Heart left ventricle (tissue), 16 donors: Measurements from ENCODE around the gene ZDHHC5. TPM values are rescaled to one million over a fixed set of nuclear protein-coding genes. Genes with fewer than 3 reads are reported as not detected.
A peak's percentile ranks its signal among the peaks of the same experiment; 100 is the strongest.

Source experiments
- ATAC-seq, 4 donors: fragments of 200-7000 bp; cut with Tn5 transposase; one replicate each; pipeline ENCODE4 v1.9.1; 2020 to 2022; ENCODE audit warnings: moderate library complexity in 4 of 4, mild to moderate bottlenecking in 3 of 4, moderate number of reproducible peaks in 1 of 4
- DNase-seq, 5 donors: peaks; one replicate each; pipeline ENCODE4 v3.0.0-alpha.2; 2020
- H3K27ac ChIP-seq, 12 donors: fragments of 200-600 bp; sonication (generic) in 4 of 12; one replicate each; pipeline versions ENCODE4 v1.5.0 to v1.8.0; 2016 to 2022; ENCODE audit warnings: mild to moderate bottlenecking in 2 of 12
- H3K27me3 ChIP-seq, 9 donors: fragments of 200-600 bp; sonication (generic) in 2 of 9; one replicate each; pipeline versions ENCODE4 v1.5.1 to v1.8.0; 2016 to 2022; ENCODE audit warnings: mild to moderate bottlenecking in 3 of 9
- H3K36me3 ChIP-seq, 9 donors: fragments of 200-600 bp; sonication (generic) in 2 of 9; one replicate each; pipeline versions ENCODE4 v1.5.0 to v1.8.0; 2018 to 2022; ENCODE audit warnings: mild to moderate bottlenecking in 2 of 9
- H3K4me1 ChIP-seq, 12 donors: fragments of 200-600 bp; sonication (generic) in 4 of 12; one replicate each; pipeline versions ENCODE4 v1.5.0 to v1.8.0; 2016 to 2022; ENCODE audit warnings: mild to moderate bottlenecking in 3 of 12
- H3K4me3 ChIP-seq, 12 donors: fragments of 200-600 bp; sonication (generic) in 4 of 12; one replicate each; pipeline versions ENCODE4 v1.5.0 to v1.8.0; 2017 to 2022; ENCODE audit warnings: mild to moderate bottlenecking in 9 of 12, moderate library complexity in 4 of 12
- H3K9me3 ChIP-seq, 12 donors: fragments of 200-600 bp; sonication (generic) in 4 of 12; one replicate each; pipeline versions ENCODE4 v1.5.0 to v1.8.0; 2016 to 2022; ENCODE audit warnings: mild to moderate bottlenecking in 1 of 12
- POLR2A ChIP-seq, 2 donors: fragments of 450-650 bp; IDR thresholded peaks; one replicate each; pipeline ENCODE4 v1.6.1; 2017; ENCODE audit warnings: antibody characterized with exemption in 2 of 2, mild to moderate bottlenecking in 2 of 2, moderate library complexity in 2 of 2
- WGBS, 4 donors: extraction: QIAGEN DNeasy Blood & Tissue Kit in 2 of 4; methylation state at CpG; one replicate each; pipeline versions ENCODE4 v1.1.5 to v1.1.7; 2013 to 2018; 5-methylcytosine and 5-hydroxymethylcytosine counted together
- intact Hi-C, 10 donors: fragments of 100-400 bp; cut with DNase I; formaldehyde crosslinking; loops; one replicate each; pipeline versions ENCODE4 v1.11.1 to v1.14.2; 2022
- polyA plus RNA-seq, 2 donors: library from polyadenylated mRNA; stranded (reverse); fragments of 200-250 nt; gene quantifications; one replicate each; pipeline ENCODE4 v1.2.3, GENCODE V29; 2013
- total RNA-seq, 9 donors: library from RNA; depleted of rRNA in 2 of 9; stranded (reverse); fragments of >200 nt in 2 of 9; fragmentation: NEBNext Ultra II Directional in 3 of 9; extraction: Animal tissue kit (Norgen Biotek cat#: 25700) in 3 of 9; gene quantifications; one replicate each; pipeline versions ENCODE4 v1.1.0 to v1.2.4, GENCODE V29; 2016 to 2023
- TF ChIP-seq, protein P1 (sequence below), 12 donors: fragments of 200-600 bp; sonication (generic) in 4 of 12; IDR thresholded peaks; one replicate each; pipeline versions ENCODE4 v1.5.0 to v1.8.0; 2018 to 2022; ENCODE audit warnings: antibody characterized with exemption in 12 of 12, mild to moderate bottlenecking in 5 of 12
- donor health status: ischemic (EF 13 %, LVEDD 7.1; RV severe dilation, severe dysfunction).
- donor health status: healthy with polysubstance abuse.
- donor health status: DM: no; HTN: yes; CAD: no.
- donor health status: DM: no; HTN: no; CAD: no.
- donor health status: ischemic (EF 25% LVEDD 6.9; RV normal size, moderate dysfunction).
- donor health status: ischemic (EF 25% LVEDD 5.7; RV mildly dilated, moderate dysfunction).
- donor health status: healthy.
- donor health status: DM: yes; HTN: yes; CAD: no.
- donor health status: ischemic (EF 35%, LVEDD 5.7; RV mildly dilated, moderate dysfunction).
- donor health status: nonischemic (EF 11% LVEDD 7.7; RV severe dilation, severe dysfunction).
- donor health status: DM: yes; HTN: yes; CAD: no.
- donor health status: PGD.
- donor health status: ischemic (EF 29% LVEDD 5.4; RV normal size, mild dysfunction).
- donor health status: nonischemic (EF 23%, LVEDD 6.1; RV moderate dilation, normal function).

Gene ZDHHC5
- total and polyA plus RNA-seq, 11 donors: 21.9 to 63.6 (median 45.7) TPM

DNA sequence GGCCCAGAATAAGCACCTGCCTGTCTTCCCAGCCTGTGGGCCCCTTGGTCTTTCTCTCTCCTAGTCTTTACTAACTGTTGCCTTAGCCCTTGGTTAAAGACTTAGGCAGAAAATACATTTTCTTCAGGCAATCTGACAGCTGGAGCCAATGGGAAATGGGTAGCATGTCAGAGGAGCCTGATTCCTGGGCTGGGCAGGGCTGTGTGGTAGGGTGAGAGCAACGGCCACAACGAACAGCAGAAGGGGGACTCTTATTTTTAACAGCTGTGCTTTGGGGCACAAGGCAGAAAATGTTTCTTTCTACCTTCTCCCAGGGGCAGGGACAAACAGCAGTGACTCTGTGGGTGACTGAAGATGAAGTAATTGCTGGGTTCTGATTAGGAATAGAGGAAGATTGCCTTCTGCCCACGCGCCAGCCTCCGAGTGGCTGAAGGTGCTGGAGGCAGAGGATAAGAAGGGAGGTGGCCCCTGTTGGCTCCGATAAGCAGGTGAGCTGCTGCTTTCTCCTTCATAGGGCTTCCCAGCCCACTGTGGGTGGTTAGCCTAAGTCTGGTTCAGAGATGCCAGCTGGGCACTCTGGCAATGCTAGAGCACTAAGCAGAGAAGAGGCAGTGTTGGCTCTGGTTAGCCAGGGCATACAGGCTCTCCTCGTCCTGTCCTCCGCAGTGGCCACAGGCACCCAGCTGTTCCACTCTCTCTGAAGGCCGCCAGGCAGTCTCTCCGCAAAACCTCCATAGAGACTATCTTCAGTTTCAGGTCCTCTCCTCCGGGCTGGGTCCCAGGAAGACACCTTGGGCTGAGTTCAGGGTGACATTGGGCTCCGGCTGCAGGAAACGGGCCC is 19.7 kb upstream of the ZDHHC5 start:
- peaks cover 2 to 75% (median 39%) of the 10 kb centered on the region in 12 donors for H3K4me1 ChIP-seq
- WGBS, 4 donors: 5 to 16% (median 10%) methylated on average over 9 to 13 of the region's 13 CpGs
- ATAC-seq (no peak), DNase-seq (no peak)
- no peaks in the 10 kb centered on the region for H3K36me3 ChIP-seq
- intact Hi-C loops: loop anchor here in 7 of 10 donors (5.0 to 10.0 kb wide), 6 partner anchors 81 to 867 kb away; partner anchors contain the start of gene UBE2L6 (in 1 of the 7)
- H3K27me3 ChIP-seq: peaks cover 4 to 54% (median 34%) of the 10 kb centered on the region in 9 donors
- no peak overlapping the region for H3K27ac ChIP-seq
- peak overlapping the region in 8 of 12 donors; percentile 42 to 62 (median 48) for H3K4me3 ChIP-seq
- H3K9me3 ChIP-seq: no peaks in the 10 kb centered on the region
- no peak for TF ChIP-seq POLR2A (IDR thresholded peaks at IDR 0.05)
- TF ChIP-seq, protein P1, sequence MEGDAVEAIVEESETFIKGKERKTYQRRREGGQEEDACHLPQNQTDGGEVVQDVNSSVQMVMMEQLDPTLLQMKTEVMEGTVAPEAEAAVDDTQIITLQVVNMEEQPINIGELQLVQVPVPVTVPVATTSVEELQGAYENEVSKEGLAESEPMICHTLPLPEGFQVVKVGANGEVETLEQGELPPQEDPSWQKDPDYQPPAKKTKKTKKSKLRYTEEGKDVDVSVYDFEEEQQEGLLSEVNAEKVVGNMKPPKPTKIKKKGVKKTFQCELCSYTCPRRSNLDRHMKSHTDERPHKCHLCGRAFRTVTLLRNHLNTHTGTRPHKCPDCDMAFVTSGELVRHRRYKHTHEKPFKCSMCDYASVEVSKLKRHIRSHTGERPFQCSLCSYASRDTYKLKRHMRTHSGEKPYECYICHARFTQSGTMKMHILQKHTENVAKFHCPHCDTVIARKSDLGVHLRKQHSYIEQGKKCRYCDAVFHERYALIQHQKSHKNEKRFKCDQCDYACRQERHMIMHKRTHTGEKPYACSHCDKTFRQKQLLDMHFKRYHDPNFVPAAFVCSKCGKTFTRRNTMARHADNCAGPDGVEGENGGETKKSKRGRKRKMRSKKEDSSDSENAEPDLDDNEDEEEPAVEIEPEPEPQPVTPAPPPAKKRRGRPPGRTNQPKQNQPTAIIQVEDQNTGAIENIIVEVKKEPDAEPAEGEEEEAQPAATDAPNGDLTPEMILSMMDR (IDR thresholded peaks at IDR 0.05): no peak

DNA sequence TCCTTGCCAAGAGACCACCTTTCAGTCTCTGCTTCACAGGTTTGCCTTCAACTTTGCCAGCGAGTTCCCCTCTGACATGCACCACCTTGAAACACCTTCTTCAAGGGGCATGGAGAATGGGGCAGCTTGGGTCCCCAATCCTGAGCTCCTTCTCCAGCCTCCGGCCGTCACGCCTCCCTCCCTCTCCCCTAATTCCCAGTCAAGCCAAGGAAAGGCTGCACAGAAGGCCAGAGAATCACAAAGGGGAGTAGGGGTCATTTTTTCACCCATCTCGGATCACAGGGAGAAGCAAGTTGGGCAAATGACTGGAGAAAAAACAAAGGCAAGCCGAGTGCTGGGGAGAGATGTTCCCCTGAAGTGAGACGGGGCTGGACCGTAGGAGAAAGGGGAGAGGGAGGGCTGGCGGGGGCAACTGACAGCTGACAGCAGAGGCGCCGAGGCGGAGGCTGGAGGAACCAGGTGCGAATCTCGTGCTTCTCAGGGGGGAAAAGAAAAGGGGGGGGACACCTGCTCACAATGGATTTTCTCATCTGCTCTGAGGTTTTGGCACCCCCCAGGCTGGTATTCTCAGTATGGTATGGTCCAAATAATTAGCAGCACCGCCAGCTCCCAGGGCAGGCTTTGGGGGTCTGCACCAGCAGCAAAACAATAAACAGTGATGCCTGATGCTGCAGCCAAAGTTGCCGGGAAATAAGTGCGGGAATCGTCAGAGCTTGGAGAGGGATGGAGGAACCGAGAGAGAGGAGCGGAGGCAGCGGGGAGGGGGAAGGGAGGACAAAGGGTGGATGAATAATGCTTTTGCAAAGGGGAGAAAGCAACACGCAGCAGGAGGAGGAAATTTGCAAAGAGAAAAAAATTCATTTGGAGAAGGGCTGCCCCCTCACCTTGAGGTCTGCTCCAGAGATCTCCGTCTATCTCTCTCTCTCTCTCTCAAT is 18.8 kb upstream of the ZDHHC5 start:
- no peak for TF ChIP-seq POLR2A (IDR thresholded peaks at IDR 0.05)
- TF ChIP-seq, protein P1 (IDR thresholded peaks at IDR 0.05): no peak
- Histone ChIP-seq H3K4me3 (peak overlapping the region; percentile 6 to 62 (median 44)), H3K27ac (peak overlapping the region in 1 of 12 donors; percentile 28), H3K36me3 (no peaks in the 10 kb centered on the region), H3K9me3 (no peaks in the 10 kb centered on the region), H3K4me1 (peaks cover 2 to 79% (median 39%) of the 10 kb centered on the region in 12 donors), H3K27me3 (peaks cover 4 to 54% (median 34%) of the 10 kb centered on the region in 9 donors)
- WGBS, 4 donors: 2 to 3% (median 2%) methylated on average over 23 of the region's 23 CpGs
- ATAC-seq (no peak), DNase-seq (peak in 1 of 5 donors; percentile 67)
- intact Hi-C loops: loop anchor here in 7 of 10 donors (5.0 to 10.0 kb wide), 6 partner anchors 82 to 866 kb away; partner anchors contain the start of gene UBE2L6 (in 1 of the 7)

GRCh38 chr11:57649826-57650738 is 17.8 kb upstream of the ZDHHC5 start, which contains the start of gene YPEL4:
Gene YPEL4 (minus strand): TSS chr11:57649912. CDS start chr11:57647107, 2,805 bp downstream.
- TF ChIP-seq POLR2A (IDR thresholded peaks at IDR 0.05): no peak
- TF ChIP-seq, protein P1 (IDR thresholded peaks at IDR 0.05): no peak
- ATAC-seq (peak; percentile 30 to 76 (median 68)), DNase-seq (peak in 3 of 5 donors; percentile 61 to 69 (median 62))
- Histone ChIP-seq H3K27me3 (peaks cover 4 to 54% (median 34%) of the 10 kb centered on the region in 9 donors), H3K36me3 (no peaks in the 10 kb centered on the region), H3K4me1 (peaks cover 0 to 68% (median 30%) of the 10 kb centered on the region in 12 donors), H3K4me3 (peak within 1 kb of the TSS; percentile 6 to 62 (median 44)), H3K27ac (peak within 1 kb of the TSS in 2 of 12 donors; percentile 16 to 28), H3K9me3 (no peaks in the 10 kb centered on the region)
- WGBS, 4 donors: 6 to 14% (median 10%) methylated on average over 15 of the region's 15 CpGs
- intact Hi-C loops: loop anchor here in 7 of 10 donors (5.0 to 10.0 kb wide), 6 partner anchors 83 to 865 kb away; partner anchors contain the start of gene UBE2L6 (in 1 of the 7)
